Retinal pigment epithelial cell (primary cell): ENCODE measurements around the gene KCNJ10.

Experiments used
- DNase-seq: peaks from one replicate; pipeline ENCODE4 v3.0.0-alpha.2; 2010; ENCODE audit warnings: low read depth
- H3K4me3 ChIP-seq: 2 replicates; pipeline ENCODE4 v1.5.1; 2011; ENCODE audit warnings: mild to moderate bottlenecking, low read length, control low read depth, moderate library complexity
- TF ChIP-seq, protein P1 (sequence below): conservative IDR thresholded peaks from 2 replicates; pipeline ENCODE4 v1.5.1; 2011; ENCODE audit warnings: low read depth, low read length, control low read depth, inconsistent platforms

The KCNJ10 gene

DNA sequence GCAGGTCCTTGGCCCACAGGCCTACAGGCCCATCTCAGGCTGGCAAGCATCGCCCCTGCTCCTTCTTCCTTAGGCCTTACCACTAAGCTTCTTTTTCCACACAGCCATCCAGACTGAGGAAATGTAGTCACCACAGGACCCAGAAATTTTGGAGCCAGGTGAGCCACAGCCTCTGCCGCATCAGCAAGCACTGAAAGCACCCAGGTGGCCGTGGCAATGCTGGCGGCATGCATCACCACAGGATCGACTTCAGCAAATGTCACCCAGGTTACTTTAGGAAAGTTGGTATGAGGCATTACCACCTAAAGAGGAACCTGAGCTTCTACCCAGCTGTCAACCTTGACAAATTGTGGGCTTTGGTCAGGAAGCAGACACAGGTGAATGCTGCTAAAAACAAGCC, 49.8 kb downstream of the KCNJ10 start:
- no peak overlapping the region for H3K4me3 ChIP-seq
- no peak for DNase-seq
- TF ChIP-seq, protein P1, sequence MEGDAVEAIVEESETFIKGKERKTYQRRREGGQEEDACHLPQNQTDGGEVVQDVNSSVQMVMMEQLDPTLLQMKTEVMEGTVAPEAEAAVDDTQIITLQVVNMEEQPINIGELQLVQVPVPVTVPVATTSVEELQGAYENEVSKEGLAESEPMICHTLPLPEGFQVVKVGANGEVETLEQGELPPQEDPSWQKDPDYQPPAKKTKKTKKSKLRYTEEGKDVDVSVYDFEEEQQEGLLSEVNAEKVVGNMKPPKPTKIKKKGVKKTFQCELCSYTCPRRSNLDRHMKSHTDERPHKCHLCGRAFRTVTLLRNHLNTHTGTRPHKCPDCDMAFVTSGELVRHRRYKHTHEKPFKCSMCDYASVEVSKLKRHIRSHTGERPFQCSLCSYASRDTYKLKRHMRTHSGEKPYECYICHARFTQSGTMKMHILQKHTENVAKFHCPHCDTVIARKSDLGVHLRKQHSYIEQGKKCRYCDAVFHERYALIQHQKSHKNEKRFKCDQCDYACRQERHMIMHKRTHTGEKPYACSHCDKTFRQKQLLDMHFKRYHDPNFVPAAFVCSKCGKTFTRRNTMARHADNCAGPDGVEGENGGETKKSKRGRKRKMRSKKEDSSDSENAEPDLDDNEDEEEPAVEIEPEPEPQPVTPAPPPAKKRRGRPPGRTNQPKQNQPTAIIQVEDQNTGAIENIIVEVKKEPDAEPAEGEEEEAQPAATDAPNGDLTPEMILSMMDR, result no peak

DNA sequence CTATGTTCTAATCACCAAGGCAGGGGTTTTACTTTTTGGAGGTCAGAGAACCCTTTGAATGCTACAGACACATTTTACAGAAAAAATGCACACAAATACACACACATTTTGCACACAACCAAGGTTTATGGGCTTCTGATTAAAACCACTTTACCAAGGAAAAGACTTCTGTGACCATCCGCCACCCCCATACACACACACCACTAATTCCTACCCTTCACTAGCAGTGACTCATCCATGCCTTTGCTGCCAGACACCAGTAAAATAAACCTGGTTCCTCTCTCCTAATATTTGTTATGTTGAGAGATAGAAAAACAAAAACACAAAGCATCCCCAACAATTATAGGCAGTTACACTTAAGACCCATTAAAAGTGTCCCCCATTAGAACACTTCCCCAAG, 51.1 kb downstream of the KCNJ10 start:
- DNase-seq, result no peak
- no peak overlapping the region for H3K4me3 ChIP-seq
- TF ChIP-seq, protein P1, result no peak

- DNase-seq, result no peak
- H3K4me3 ChIP-seq, result no peak overlapping the region
- TF ChIP-seq, protein P1, result no peak
Measured at GRCh38 chr1:160018347-160018746, 51.6 kb downstream of the KCNJ10 start.

DNA sequence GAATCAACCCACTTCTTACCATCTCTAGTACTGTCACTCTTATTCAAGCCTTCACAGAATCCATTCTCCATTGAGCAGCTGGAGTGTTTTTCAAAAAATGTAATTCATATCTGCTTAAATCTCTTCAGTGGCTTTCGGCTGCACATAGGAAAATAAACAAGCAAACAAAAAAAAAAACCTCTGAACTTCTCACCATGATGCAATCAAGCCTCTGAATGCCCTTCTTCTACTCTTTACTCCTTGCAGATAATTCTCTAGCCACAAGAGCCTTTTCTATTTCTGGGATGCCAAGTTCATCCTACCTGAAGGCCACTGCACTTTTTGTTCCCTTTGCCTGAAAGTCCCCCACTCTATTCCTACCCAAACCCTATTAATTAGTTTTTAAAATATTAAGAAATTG, 52.4 kb downstream of the KCNJ10 start:
- TF ChIP-seq, protein P1, result no peak
- no peak overlapping the region for H3K4me3 ChIP-seq
- no peak for DNase-seq

GRCh38 chr1:160011781-160012180, 58.2 kb downstream of the KCNJ10 start:
- TF ChIP-seq, protein P1, result no peak
- no peak overlapping the region for H3K4me3 ChIP-seq
- no peak for DNase-seq

DNA sequence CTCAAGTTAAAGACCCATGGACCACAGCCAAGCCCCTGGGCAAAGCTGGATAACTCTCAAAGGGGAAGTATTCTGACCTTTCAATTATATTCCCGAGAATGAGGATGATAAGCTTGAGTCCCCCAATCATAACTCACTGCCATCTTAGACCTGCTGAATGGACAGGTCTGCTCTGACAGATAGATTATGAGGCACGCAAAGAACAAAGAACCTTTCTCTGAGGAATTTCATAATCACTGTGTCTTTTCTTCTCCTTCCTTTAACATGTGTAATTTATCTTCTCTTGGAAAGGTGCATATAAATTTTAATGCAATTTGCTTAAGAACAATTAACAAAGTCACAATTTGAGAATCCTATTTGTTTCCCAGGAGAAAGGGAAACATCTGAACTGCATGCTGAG, 60.2 kb downstream of the KCNJ10 start:
- TF ChIP-seq, protein P1, result no peak
- no peak for DNase-seq
- H3K4me3 ChIP-seq, result no peak overlapping the region

DNA sequence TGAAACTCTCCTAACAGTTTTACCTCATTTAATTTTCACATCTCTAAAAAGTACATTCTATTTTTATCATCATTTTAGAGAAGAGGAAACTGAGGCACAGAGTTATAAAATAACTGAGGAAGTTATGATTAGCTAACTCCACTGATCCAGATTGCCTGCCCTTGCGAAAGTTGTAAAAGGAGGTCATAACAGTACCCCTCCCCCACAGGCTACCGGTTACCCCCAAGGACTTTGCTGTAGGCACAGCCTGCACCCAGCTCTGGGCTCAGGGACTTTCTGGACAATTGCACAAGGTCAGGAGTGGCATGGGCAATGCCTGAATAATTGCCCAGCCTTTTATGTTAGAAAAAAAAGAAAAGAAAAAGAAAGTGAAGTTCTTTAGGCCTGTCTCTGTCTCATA, 60.9 kb downstream of the KCNJ10 start:
- TF ChIP-seq, protein P1, result no peak
- H3K4me3 ChIP-seq, result no peak overlapping the region
- no peak for DNase-seq
